H1 (cell line): ENCODE measurements around the gene MYMX. TPM values are rescaled to one million over a fixed set of nuclear protein-coding genes. Genes with fewer than 3 reads are reported as not detected.

Experiments
- CTCF ChIA-PET: fragments of 300-600 bp; sonication (Branson Sonifier 250); formaldehyde crosslinking; loops from one replicate; lab custom pipeline; 2021; ENCODE audit not compliant: partially characterized antibody; lab: Charles Lee
- POLR2A ChIA-PET: fragments of 300-600 bp; sonication (Branson Sonifier 250); formaldehyde crosslinking; loops from one replicate; lab custom pipeline; 2021; ENCODE audit warnings: inconsistent platforms; ENCODE audit not compliant: partially characterized antibody; lab: Charles Lee
- DNase-seq, 2 experiments: peaks; one replicate each; pipeline versions ENCODE4 v3.0.0 to v3.0.0-alpha.2; 2010 to 2022; ENCODE audit warnings: low spot score in 2 of 2, low read depth in 1 of 2, mixed read lengths in 1 of 2
- FAIRE-seq: peaks from 2 replicates; lab custom pipeline; 2011; peaks lifted over from hg19 to GRCh38; lab: Jason Lieb, UNC
- H2AFZ ChIP-seq: 2 replicates; pipeline ENCODE4 v1.8.1; 2012; ENCODE audit warnings: low read length, inconsistent platforms
- H2AK5ac ChIP-seq: 2 replicates; pipeline ENCODE4 v1.6.1; 2013; ENCODE audit warnings: low read depth, low read length
- H2BK120ac ChIP-seq: replicated peaks from 2 replicates; pipeline ENCODE3; 2013; ENCODE audit warnings: low read depth, low read length, inconsistent platforms
- H2BK12ac ChIP-seq: 2 replicates; pipeline ENCODE4 v1.6.1; 2013; ENCODE audit warnings: low read depth, low read length
- H2BK15ac ChIP-seq: 2 replicates; pipeline ENCODE4 v1.6.1; 2013; ENCODE audit warnings: low read length
- H2BK20ac ChIP-seq: 2 replicates; pipeline ENCODE4 v1.6.1; 2013; ENCODE audit warnings: low read length
- H2BK5ac ChIP-seq: 2 replicates; pipeline ENCODE4 v1.6.1; 2013; ENCODE audit warnings: low read depth, low read length
- H3K14ac ChIP-seq: 2 replicates; pipeline ENCODE4 v1.6.1; 2013; ENCODE audit warnings: inconsistent platforms; ENCODE audit not compliant: insufficient read length
- H3K18ac ChIP-seq: 2 replicates; pipeline ENCODE4 v1.6.1; 2013; ENCODE audit warnings: low read length; ENCODE audit errors: extremely low read depth
- H3K23ac ChIP-seq: 2 replicates; pipeline ENCODE4 v1.6.1; 2013; ENCODE audit warnings: inconsistent platforms; ENCODE audit not compliant: insufficient read length
- H3K23me2 ChIP-seq: 2 replicates; pipeline ENCODE4 v1.6.1; 2013; ENCODE audit warnings: low read depth, low read length
- H3K27ac ChIP-seq: 2 replicates; pipeline ENCODE4 v1.6.1; 2011; ENCODE audit warnings: low read depth, low read length, inconsistent platforms
- H3K27me3 ChIP-seq, 4 experiments: replicated peaks in 1 of 4; 1 replicate in 1 of 4; 2 replicates in 3 of 4; pipeline versions ENCODE4 v1.6.1 to v1.8.1; 2011 to 2013; ENCODE audit warnings: low read length in 3 of 4, mild to moderate bottlenecking in 3 of 4, inconsistent platforms in 2 of 4, mixed read lengths in 2 of 4, moderate library complexity in 1 of 4; ENCODE audit not compliant: control insufficient read depth in 3 of 4, insufficient read depth in 3 of 4; ENCODE audit errors: extremely low read depth in 1 of 4
- H3K36me3 ChIP-seq, 4 experiments: 2 replicates each; pipeline versions ENCODE4 v1.6.1 to v1.8.1; 2011 to 2013; ENCODE audit warnings: mild to moderate bottlenecking in 4 of 4, low read length in 3 of 4, moderate library complexity in 2 of 4, control low read depth in 1 of 4, inconsistent platforms in 1 of 4; ENCODE audit not compliant: insufficient read depth in 4 of 4, control insufficient read depth in 2 of 4
- H3K4ac ChIP-seq: replicated peaks from 2 replicates; pipeline ENCODE3; 2013; ENCODE audit warnings: low read length, low read depth, mixed read lengths, inconsistent platforms; ENCODE audit not compliant: insufficient read length
- H3K4me1 ChIP-seq, 4 experiments: replicated peaks in 1 of 4; 1 replicate in 1 of 4; 2 replicates in 3 of 4; pipeline versions ENCODE4 v1.6.1 to v1.8.1; 2011 to 2013; ENCODE audit warnings: low read length in 3 of 4, inconsistent platforms in 2 of 4, mixed read lengths in 1 of 4; ENCODE audit not compliant: insufficient read depth in 4 of 4, control insufficient read depth in 3 of 4
- H3K4me2 ChIP-seq, 2 experiments: 2 replicates each; pipeline versions ENCODE4 v1.6.1 to v1.8.1; 2011 to 2013; ENCODE audit warnings: low read depth in 2 of 2, low read length in 2 of 2, control low read depth in 1 of 2, inconsistent platforms in 1 of 2, mild to moderate bottlenecking in 1 of 2; ENCODE audit not compliant: insufficient read depth in 1 of 2
- H3K4me3 ChIP-seq, 4 experiments: fragments of 200-600, 300-600 bp in 1 of 4; sonication (generic), shearing (Covaris generic), sonication (Bioruptor Twin) in 1 of 4; 2 replicates each; pipeline versions ENCODE4 v1.5.1 to v1.8.1; 2011 to 2016; ENCODE audit warnings: low read length in 4 of 4, low read depth in 3 of 4, control low read depth in 2 of 4, inconsistent platforms in 2 of 4, mild to moderate bottlenecking in 2 of 4, mixed read lengths in 1 of 4, moderate library complexity in 1 of 4; ENCODE audit not compliant: insufficient read depth in 2 of 4; ENCODE audit errors: extremely low read depth in 1 of 4
- H3K56ac ChIP-seq: replicated peaks from 2 replicates; pipeline ENCODE3; 2013; ENCODE audit warnings: low read depth, mild to moderate bottlenecking, mixed read lengths, low read length, inconsistent platforms; ENCODE audit not compliant: insufficient read length
- H3K79me1 ChIP-seq: 2 replicates; pipeline ENCODE4 v1.6.1; 2013; ENCODE audit warnings: low read depth, low read length, control low read depth
- H3K79me2 ChIP-seq, 2 experiments: 2 replicates each; pipeline versions ENCODE4 v1.6.1 to v1.8.1; 2012 to 2013; ENCODE audit warnings: low read length in 2 of 2, mild to moderate bottlenecking in 2 of 2, inconsistent platforms in 1 of 2; ENCODE audit not compliant: insufficient read depth in 2 of 2, control insufficient read depth in 1 of 2
- H3K9ac ChIP-seq, 4 experiments: replicated peaks in 1 of 4; 1 replicate in 1 of 4; 2 replicates in 3 of 4; pipeline versions ENCODE4 v1.6.1 to v1.8.1; 2011 to 2013; ENCODE audit warnings: low read depth in 3 of 4, low read length in 3 of 4, control low read depth in 2 of 4, mild to moderate bottlenecking in 2 of 4, moderate library complexity in 2 of 4, inconsistent platforms in 1 of 4; ENCODE audit errors: extremely low read depth in 1 of 4
- H3K9me3 ChIP-seq, 2 experiments: 2 replicates each; pipeline versions ENCODE4 v1.6.1 to v1.8.1; 2012 to 2013; ENCODE audit warnings: mild to moderate bottlenecking in 2 of 2, moderate library complexity in 2 of 2, control low read depth in 1 of 2, inconsistent platforms in 1 of 2, low read depth in 1 of 2, low read length in 1 of 2, mixed read lengths in 1 of 2; ENCODE audit not compliant: insufficient read depth in 2 of 2
- H4K20me1 ChIP-seq, 2 experiments: replicated peaks in 1 of 2; 2 replicates each; pipeline versions ENCODE3 to v1.8.1; 2011 to 2013; ENCODE audit warnings: inconsistent platforms in 2 of 2, low read length in 2 of 2, mild to moderate bottlenecking in 1 of 2; ENCODE audit not compliant: insufficient read depth in 2 of 2, control insufficient read depth in 1 of 2
- H4K5ac ChIP-seq: 2 replicates; pipeline ENCODE4 v1.6.1; 2013; ENCODE audit warnings: low read length, low read depth, mixed read lengths, inconsistent platforms; ENCODE audit not compliant: insufficient read length
- H4K8ac ChIP-seq: 2 replicates; pipeline ENCODE4 v1.8.0; 2013; ENCODE audit warnings: mild to moderate bottlenecking, moderate library complexity, low read length, inconsistent platforms; ENCODE audit not compliant: insufficient read depth; ENCODE audit errors: extremely low read depth
- H4K91ac ChIP-seq: replicated peaks from 2 replicates; pipeline ENCODE3; 2013; ENCODE audit warnings: low read length, mixed read lengths, inconsistent platforms; ENCODE audit not compliant: insufficient read length
- CBX5 ChIP-seq: fragments of 300-800, 300-1000 bp; sonication (generic); IDR thresholded peaks from 2 replicates; pipeline ENCODE4 v1.7.1; 2016; ENCODE audit warnings: antibody characterized with exemption, low read length, low read depth
- GTF2F1 ChIP-seq: IDR thresholded peaks from 2 replicates; pipeline ENCODE4 v1.6.1; 2012; ENCODE audit warnings: low read depth, low read length, improper control_type of control experiment, borderline replicate concordance
- HDAC6 ChIP-seq: IDR thresholded peaks from one replicate; pipeline ENCODE4 v1.7.1; 2012; ENCODE audit warnings: low read depth, mild to moderate bottlenecking, inconsistent platforms, low read length, moderate library complexity
- JUND ChIP-seq: IDR thresholded peaks from 2 replicates; pipeline ENCODE4 v1.6.1; 2011; ENCODE audit warnings: mild to moderate bottlenecking, improper control_type of control experiment, low read length
- POLR2A ChIP-seq, 2 experiments: IDR thresholded peaks; 1 replicate in 1 of 2; 2 replicates in 1 of 2; pipeline ENCODE4 v1.6.1; 2011; ENCODE audit warnings: low read depth in 2 of 2, low read length in 2 of 2, mild to moderate bottlenecking in 2 of 2; ENCODE audit errors: control extremely low read depth in 1 of 2
- POLR2AphosphoS5 ChIP-seq: IDR thresholded peaks from 2 replicates; pipeline ENCODE4 v1.6.1; 2011; ENCODE audit warnings: low read depth, low read length
- RAD21 ChIP-seq, 2 experiments: IDR thresholded peaks in 1 of 2; conservative IDR thresholded peaks in 1 of 2; 2 replicates each; pipeline ENCODE4 v1.6.1; 2011; ENCODE audit warnings: low read depth in 2 of 2, low read length in 2 of 2, improper control_type of control experiment in 1 of 2, inconsistent platforms in 1 of 2, mild to moderate bottlenecking in 1 of 2, moderate library complexity in 1 of 2
- SAP30 ChIP-seq: fragments of 300-600 bp; sonication (generic); IDR thresholded peaks from 2 replicates; pipeline ENCODE4 v1.7.1; 2012; ENCODE audit warnings: low read length, moderate library complexity, mild to moderate bottlenecking, inconsistent platforms; ENCODE audit not compliant: insufficient read depth, insufficient replicate concordance
- WGBS, 2 experiments: shearing (Covaris generic) in 1 of 2; methylation state at CpG; one replicate each; pipeline versions ENCODE4 v1.1.6 to v1.1.7; 2013 to 2015; ENCODE audit warnings: low lambda C conversion rate in 2 of 2, mixed read lengths in 2 of 2, inconsistent platforms in 1 of 2, low coverage in 1 of 2, missing lambda C conversion rate in 1 of 2; ENCODE audit not compliant: insufficient replicate concordance in 2 of 2, insufficient coverage in 1 of 2, insufficient read length in 1 of 2; ENCODE audit errors: extremely low coverage in 1 of 2, missing lambda C conversion rate in 1 of 2; 5-methylcytosine and 5-hydroxymethylcytosine counted together
- polyA plus RNA-seq, 7 experiments: library from polyadenylated mRNA; depleted of rRNA in 3 of 7; stranded (reverse) in 5 of 7; unstranded in 2 of 7; fragments of >200 nt in 5 of 7; fragments of 200-250 nt in 2 of 7; gene quantifications; 1 replicate in 5 of 7; 2 replicates in 1 of 7; 4 replicates in 1 of 7; pipeline versions ENCODE4 v1.2.1 to v1.2.3, GENCODE V29; 2011 to 2013; ENCODE audit warnings: missing spikeins in 2 of 7, mixed read lengths in 2 of 7
- total RNA-seq: library from RNA; stranded (reverse); fragmentation: NEBNext Ultra II Directional; extraction: Animal tissue kit (Norgen Biotek cat#: 25700); gene quantifications from 2 replicates; pipeline ENCODE4 v1.2.1, GENCODE V29; 2021
- TF ChIP-seq, protein P1 (sequence below): IDR thresholded peaks from 2 replicates; pipeline ENCODE4 v1.6.1; 2011; ENCODE audit warnings: low read depth, mild to moderate bottlenecking, low read length; ENCODE audit not compliant: insufficient read depth

MYMX gene
- total and polyA plus RNA-seq, 2 of the 8 experiments (the other 6 are each of a cell fraction or from before 2014, with no cell fraction given) = 4.7 to 6.9 TPM

DNA sequence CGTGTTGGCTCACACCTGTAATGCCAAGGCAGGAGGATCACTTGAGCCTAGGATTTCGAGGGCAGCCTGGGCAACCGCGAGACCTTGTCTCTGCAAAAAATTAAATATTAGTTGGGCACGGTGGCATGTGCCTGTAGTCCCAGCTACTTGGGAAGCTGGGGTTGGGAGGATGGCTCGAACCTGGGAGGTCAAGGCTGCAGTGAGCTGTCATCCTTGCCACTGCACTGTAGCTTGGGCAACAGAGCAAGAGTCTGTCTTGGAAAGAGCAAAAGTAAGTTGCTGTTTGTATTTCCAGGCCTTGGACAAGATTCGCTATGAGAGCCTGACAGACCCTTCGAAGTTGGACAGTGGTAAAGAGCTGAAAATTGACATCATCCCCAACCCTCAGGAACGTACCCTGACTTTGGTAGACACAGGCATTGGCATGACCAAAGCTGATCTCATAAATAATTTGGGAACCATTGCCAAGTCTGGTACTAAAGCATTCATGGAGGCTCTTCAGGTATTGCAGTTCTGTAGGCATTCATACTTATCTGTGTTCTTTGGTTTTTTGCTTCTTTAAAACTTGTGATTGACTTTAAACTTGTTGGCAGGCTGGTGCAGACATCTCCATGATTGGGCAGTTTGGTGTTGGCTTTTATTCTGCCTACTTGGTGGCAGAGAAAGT lies 32.5 kb downstream of the MYMX start:
- POLR2A ChIA-PET = interaction anchor here (0.7 to 18.9 kb wide), 24 partner anchors 9 to 307 kb away, joined by 3 to 581 read pairs (median 4); partner anchors contain the start of genes CAPN11, MYMX, SLC29A1 and SLC35B2
- FAIRE-seq (no peak), DNase-seq (no peak)
- Histone ChIP-seq H2BK12ac (no peak overlapping the region), H3K4ac (no peak overlapping the region), H3K36me3 (peaks cover 51 to 64% (median 59%) of the 10 kb centered on the region in 4 experiments), H4K5ac (no peak overlapping the region), H2AFZ (no peak overlapping the region), H3K4me2 (peak overlapping the region; percentile 65 to 96), H3K18ac (no peak overlapping the region), H2BK5ac (0 out of 2 replicates have a peak overlapping the region, but pooled peaks have one; percentile 44), H3K9me3 (no peaks in the 10 kb centered on the region), H2AK5ac (no peak overlapping the region), H4K91ac (no peak overlapping the region), H3K23me2 (peaks cover 12% of the 10 kb centered on the region), H3K79me1 (no peaks in the 10 kb centered on the region; the same call in 1 of the 2 replicates), H3K4me3 (peak overlapping the region; percentile 55 to 100 (median 98); a peak in 6 of 8 replicates), H3K56ac (no peak overlapping the region), H3K9ac (peak overlapping the region in 1 of 4 experiments; percentile 96; a peak in 4 of 7 replicates), H2BK15ac (no peak overlapping the region), H3K14ac (no peak overlapping the region), H3K23ac (no peak overlapping the region), H2BK20ac (no peak overlapping the region), H3K27me3 (no peaks in the 10 kb centered on the region), H3K4me1 (peaks cover 7 to 18% (median 14%) of the 10 kb centered on the region in 4 experiments), H3K79me2 (peaks cover 27 to 52% of the 10 kb centered on the region in 2 experiments), H3K27ac (no peak overlapping the region), H4K20me1 (peaks cover 37 to 40% of the 10 kb centered on the region in 2 experiments), H4K8ac (no peak overlapping the region), H2BK120ac (no peak overlapping the region)
- CTCF ChIA-PET = interaction anchor here (0.7 to 8.1 kb wide), 3 partner anchors 6 to 1939 kb away, joined by 3 to 102 read pairs (median 43); partner anchors contain the start of gene SLC35B2
- 92% methylated on average over 9 of the region's 9 CpGs; no CpG with 5 or more reads in 1 of the 2 experiments for WGBS, 2 experiments
- no peak for TF ChIP-seq GTF2F1
- TF ChIP-seq JUND = no peak
- peak; percentile 67 for TF ChIP-seq POLR2AphosphoS5
- no peak for TF ChIP-seq RAD21 (IDR thresholded peaks at IDR 0.05 in 1 of 2, conservative IDR thresholded peaks at IDR 0.05 in 1 of 2; ENCODE audit: low read depth in 2 of 2, low read length in 2 of 2)
- TF ChIP-seq, protein P1, sequence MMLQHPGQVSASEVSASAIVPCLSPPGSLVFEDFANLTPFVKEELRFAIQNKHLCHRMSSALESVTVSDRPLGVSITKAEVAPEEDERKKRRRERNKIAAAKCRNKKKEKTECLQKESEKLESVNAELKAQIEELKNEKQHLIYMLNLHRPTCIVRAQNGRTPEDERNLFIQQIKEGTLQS = no peak
- TF ChIP-seq HDAC6 = no peak
- TF ChIP-seq SAP30 = no peak
- TF ChIP-seq CBX5 = no peak
- peak in 1 of 2 experiments; percentile 46; a peak in 1 of 3 replicates for TF ChIP-seq POLR2A (IDR thresholded peaks at IDR 0.05; ENCODE audit: control extremely low read depth in 1 of 2, low read depth in 2 of 2, low read length in 2 of 2)
